GM21619 (cell line): Measurements from ENCODE around the gene AFG1L.
"Not testable (repeated sequence)": the region's sequence is repeated elsewhere in the genome, so short reads cannot be mapped to it uniquely, and the experiment has no call there.

Experiments used
- ATAC-seq: cut with Tn5 transposase; IDR thresholded peaks from one replicate; pipeline ENCODE4 v1.9.1; 2021; ENCODE audit not compliant: unreplicated experiment

Gene AFG1L

DNA sequence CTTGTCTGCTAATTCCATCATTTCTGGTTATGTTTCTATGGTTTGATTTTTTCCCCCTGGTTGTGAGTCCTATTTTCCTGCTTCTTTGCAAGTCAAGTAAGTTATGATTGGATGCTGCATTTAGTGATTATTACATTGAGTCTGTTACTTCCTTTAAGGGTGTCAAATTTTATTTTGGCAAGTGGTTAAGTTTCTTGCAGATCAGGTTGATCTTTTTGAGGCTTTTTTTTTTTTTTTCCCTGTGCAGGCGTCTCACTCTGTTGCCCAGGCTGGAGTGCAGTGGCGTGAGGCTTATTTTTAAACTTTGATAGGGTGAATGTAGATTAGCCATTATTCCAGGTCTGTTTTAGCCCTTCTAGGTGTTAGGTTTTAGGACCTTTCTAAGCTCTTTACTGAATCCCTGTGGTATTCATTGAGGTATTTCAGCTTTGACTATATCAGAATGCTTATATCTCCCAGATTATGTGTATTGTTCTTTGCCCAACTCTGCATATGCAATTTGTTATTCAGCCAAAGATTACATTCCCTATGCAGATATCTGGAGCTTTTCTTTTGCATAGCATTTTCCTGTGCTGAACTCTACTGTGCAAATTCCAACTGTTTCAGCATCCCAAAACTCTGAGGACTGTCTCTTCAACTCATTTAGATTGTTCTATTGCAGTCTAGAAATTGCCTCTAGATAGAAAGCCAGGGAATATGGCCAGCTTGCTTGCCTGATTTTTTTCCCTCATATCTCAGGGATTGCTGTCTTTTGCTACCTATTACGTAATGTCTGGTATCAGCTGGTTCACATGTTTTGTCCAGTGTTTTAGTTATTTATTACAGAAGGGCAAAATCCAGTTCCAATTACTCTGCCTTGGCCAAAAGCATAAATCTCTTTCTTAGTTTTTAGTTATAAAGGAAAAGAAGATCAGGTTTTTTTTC is 113.3 kb downstream of the AFG1L start:
- no peak for ATAC-seq

DNA sequence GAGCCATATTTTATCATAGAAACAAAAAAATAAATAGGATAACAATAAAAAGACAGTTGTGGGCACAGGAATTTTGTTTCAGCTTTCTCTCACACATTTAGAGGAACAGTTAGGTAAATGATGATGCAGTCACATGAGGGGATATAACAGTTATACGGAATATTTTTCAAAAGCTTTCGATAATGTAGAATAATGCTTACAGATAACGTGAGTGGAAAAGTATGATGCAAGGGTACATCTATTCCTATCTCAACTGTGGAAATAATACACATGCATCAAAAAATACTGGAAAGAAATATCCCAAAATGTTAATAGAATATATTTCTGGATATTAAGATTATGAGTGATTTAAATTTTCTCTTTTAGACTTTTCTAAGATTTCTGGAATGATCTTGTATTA is 114.0 kb downstream of the AFG1L start:
- no peak for ATAC-seq

DNA sequence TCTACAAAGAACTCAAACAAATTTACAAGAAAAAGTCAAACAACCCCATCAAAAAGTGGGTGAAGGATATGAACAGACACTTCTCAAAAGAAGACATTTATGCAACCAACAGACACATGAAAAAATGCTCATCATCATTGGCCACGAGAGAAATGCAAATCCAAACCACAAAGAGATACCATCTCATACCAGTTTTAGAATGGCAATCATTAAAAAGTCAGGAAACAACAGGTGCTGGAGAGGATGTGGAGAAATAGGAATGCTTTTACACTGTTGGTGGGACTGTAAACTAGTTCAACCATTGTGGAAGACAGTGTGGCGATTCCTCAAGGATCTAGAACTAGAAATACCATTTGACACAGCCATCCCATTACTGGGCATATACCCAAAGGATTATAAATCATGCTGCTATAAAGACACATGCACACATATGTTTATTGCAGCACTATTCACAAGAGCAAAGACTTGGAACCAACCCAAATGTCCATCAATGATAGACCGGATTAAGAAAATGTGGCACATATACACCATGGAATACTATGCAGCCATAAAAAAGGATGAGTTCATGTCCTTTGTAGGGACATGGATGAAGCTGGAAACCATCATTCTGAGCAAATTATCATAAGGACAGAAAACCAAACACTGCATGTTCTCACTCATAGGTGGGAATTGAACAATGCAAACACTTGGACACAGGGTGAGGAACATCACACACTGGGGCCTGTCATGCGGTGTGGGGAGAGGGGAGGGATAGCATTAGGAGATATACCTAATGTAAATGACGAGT is 121.4 kb downstream of the AFG1L start:
- not testable (repeated sequence) for ATAC-seq

GRCh38 chr6:108417027-108417426 is 122.2 kb downstream of the AFG1L start:
- no peak for ATAC-seq

DNA sequence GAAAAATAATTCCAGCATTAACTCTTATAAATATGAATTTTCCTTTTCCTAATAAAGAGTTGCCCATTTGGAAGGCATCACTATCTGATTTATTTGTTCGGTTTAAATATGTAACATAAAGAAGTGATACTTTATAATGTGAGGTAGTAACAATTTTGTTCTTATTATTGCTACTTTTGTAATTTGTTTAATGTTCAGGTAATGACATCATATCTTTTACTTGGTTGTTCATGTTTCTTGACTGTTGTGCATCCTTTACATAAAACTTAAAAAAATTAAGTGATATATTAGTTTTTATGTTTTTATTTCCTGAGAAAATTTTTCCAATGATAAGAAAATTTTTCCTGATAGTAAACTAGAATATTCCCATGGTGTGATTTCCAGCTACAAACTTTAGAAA is 124.6 kb downstream of the AFG1L start:
- ATAC-seq, result no peak

DNA sequence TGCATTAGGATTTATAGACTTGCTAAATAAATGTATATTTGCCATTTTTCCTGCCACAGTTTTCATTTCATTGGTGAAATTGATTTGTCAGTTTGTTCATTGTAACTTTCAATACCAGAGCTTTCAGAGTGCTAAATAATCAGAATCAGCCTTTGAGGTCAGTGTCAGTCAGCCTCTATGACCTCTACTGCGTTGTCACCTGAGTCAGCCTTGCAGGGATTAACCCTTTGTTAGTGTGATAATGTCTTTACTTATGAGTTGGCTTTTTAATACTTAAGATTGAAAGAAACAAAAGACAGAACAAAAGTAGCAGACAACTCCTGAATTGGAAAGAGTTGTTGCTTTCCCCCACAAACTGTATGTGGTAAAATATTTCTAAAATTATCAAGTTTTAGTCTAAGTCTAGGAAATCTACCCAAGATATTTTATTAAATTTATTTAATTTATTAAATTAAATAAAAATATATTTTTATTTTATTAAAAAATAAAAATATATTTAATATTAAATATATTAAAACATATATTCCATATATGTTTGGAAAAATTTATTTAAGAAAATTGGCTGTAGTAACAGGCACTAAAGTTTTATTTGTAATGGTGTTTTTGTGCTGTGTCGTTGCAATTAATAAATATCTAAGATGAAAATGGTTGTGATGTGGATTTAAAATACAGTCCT is 125.2 kb downstream of the AFG1L start:
- no peak for ATAC-seq

DNA sequence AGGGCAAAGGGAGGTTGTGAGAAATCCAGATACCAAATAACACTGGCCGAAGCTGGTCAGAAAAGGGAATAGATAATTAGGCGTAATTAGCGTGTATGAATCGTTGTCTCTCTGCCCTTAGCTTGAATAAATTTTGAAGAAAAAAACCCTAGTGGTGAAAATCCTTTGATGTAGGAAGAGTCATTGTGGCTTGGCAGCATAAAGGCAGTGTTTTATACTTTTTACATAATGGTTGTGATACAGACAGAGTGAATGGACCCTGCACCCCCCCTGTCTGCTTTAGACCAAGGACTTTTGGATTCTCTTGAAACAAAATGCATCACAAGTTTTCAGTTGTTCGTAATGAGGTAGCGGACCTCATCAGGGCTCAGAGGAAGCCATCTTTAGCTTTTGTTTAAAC is 126.5 kb downstream of the AFG1L start:
- no peak for ATAC-seq

GRCh38 chr6:108423982-108424705 is 129.3 kb downstream of the AFG1L start:
- ATAC-seq, result no peak

DNA sequence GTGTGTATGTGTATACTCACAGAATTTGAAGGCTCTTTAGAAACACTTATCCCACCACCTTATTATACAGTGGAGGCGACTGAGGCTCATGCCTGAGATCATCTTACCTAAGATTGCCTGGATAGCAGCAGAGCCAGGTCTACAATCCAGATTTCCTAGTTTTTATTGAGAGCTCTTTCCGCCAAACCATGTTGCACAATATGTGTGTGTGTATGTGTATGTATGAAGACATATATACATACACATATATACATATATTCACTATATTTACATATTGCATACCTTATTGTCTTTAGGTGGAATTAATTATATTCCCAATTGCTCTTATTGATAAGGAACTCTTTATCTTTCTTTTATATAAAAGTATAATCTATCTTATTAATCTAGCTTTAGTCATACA is 130.6 kb downstream of the AFG1L start:
- ATAC-seq, result no peak

DNA sequence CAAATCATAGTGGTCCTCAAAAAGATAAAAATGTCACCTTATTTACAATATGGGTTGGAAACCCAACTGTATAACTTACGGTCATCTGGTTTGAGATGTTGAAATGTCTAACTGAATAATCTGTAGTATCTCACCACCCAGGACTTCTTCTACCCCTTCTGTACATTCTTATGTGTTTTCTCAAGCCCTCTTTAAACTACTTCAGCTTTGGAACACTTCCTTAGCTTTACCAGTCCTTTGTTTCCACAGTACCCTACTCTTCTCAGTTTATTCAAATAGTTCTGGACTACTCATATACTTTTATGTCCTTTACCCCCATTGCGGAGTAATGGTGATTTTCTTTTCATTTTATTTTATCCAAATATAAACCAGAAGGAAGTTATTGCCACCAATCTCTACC is 137.3 kb downstream of the AFG1L start:
- no peak for ATAC-seq

GRCh38 chr6:108432792-108433191 is 137.9 kb downstream of the AFG1L start:
- ATAC-seq, result no peak

- ATAC-seq, result no peak
Observed at GRCh38 chr6:108434222-108434621, 139.4 kb downstream of the AFG1L start.

DNA sequence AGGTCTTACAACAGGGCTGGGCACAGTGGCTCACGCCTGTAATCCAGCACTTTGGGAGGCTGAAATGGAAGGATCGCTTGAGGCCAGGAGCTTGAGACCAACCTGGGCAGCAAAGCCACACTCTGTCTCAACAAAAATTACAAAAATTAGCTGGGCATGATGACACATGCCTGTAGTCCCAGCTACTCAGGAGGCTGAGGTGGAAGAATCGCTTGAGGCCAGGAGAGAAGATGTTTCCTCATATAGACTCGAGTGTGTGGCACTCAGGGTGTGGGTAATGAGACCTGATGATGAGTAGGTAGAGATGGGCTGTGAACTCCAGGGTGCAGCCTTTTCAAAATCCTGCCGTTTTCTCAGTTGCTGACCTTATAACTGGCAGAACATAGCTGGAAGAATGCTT is 140.5 kb downstream of the AFG1L start:
- no peak for ATAC-seq

- ATAC-seq, result no peak
Observed at GRCh38 chr6:108436771-108437170, 141.9 kb downstream of the AFG1L start.

- no peak for ATAC-seq
Observed at GRCh38 chr6:108437821-108438220, 143.0 kb downstream of the AFG1L start.

DNA sequence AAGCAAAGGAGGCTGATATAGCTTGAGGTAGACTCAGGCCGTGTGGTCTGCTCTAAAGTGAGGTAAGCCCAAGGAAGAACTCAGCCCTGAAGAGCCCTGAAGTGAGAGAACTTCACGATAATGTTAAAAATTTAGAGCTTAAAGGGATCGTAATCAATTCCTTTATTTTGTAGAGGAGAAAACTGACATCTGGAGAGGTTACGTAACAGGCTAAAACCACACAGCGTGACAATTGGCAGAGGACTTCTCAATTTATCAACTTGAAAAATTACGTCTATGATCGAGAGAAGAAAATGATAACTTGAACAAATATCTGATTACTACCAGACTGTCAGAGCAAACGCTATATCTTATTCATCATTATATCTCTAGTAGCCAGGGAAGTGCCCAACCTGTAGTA is 144.1 kb downstream of the AFG1L start:
- ATAC-seq, result no peak

GRCh38 chr6:108441141-108441540 is 146.3 kb downstream of the AFG1L start:
- no peak for ATAC-seq

DNA sequence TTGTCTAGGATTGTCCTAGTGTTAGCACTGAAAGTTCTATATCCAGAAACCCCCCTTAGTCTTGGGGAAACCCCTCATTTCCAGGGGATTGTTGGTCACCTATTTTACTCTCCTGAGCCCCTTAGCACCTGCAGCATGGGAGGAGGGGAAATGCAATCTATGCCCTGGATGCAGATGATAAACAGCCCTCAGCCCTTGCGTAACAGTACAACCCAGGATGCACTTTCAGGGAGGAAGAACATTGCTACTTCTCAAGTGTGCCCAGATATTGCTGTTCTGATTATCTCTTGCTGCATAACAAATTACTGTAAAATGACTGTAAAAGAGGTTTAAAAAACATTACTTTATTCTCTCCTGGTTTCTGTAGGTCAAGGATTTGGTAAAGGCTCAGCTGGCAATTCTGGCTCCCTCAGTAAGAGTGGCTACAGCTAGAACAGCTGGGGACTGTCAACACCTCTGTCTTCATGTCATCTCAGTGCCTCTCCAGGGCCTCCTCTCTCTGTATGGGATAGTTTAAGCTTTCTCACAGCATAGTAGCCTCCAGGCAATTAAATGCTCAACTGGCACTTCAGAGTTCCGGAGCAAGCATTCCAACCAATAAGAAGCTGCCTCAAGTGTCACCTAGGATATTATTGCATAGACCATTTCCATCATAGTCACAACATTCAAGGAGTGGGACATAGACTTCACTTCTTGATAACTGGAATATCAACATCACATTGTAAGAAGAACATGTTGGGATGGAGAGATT is 148.1 kb downstream of the AFG1L start:
- no peak for ATAC-seq

DNA sequence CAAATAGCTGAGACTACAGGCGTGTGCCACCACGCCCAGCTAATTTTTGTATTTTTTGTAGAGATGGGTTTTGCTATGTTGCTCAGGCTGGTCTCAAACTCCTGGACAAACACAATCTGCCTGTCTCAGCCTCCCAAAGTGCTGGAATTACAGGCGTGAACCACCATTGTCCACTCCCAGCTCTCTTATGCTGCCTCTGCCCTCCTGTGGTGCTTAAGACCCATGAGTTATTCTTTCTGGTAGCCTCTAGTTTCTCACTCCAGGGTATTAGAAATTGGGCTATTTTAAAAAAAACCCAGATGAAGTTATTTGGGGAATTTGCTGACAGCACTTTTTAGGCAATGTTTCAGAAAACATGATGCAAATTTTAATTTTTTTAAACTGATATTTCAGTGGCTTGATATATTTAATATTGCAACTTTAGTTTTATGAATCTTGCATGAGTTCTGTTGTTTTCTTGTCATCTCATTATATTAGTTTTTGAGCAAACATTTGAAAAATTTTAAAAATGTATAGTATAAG is 151.8 kb downstream of the AFG1L start:
- ATAC-seq, result no peak

GRCh38 chr6:108448481-108448880 is 153.6 kb downstream of the AFG1L start:
- ATAC-seq, result no peak
